AG08396 (cell line): ENCODE data around the gene SNAPC4.
A peak's percentile ranks its signal among the peaks of the same experiment; 100 is the strongest.
"Not testable (repeated sequence)": the region's sequence is repeated elsewhere in the genome, so short reads cannot be mapped to it uniquely, and the experiment has no call there.

Experiments used
- DNase-seq: peaks from one replicate; pipeline ENCODE4 v3.0.0; 2012; ENCODE audit warnings: low spot score, mixed read lengths

SNAPC4 gene

DNA sequence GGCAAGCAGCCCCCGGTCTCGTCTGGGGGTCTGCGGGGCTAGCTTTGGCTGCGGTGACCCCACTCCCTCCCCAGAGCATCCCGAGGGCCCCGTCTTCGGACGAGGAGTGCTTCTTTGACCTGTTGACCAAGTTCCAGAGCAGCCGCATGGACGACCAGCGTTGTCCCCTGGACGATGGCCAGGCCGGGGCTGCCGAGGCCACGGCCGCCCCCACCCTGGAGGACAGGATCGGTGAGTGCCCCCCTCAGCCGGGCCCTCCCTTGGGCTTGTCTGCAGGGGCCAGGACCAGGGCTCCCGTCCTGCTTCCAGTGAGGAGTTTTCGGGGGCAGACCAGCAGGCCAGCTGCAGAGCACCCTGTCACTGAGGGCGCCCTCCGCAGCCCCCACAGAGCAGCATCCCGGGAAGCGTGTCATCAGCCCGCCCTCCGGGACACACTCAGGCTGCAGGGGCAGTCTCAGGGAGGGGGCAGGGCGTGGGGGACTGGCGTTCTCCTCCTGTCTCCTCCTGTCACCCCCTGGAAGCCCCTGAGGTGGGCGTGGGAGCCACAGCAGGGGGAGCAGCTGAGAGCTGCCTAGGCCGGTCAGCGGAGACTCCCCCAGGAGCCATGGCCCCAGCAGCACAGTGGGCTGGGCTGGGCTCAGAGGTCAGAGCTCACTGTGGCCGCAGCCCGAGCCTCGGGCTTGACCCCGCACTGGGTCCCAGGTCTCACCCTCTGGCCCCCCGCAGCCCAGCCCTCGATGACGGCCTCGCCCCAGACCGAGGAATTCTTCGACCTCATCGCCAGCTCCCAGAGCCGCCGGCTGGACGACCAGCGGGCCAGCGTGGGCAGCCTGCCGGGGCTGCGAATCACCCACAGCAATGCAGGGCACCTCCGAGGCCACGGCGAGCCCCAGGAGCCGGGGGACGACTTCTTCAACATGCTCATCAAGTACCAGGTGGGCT, 44.1 kb downstream of the SNAPC4 start:
- DNase-seq: no peak

GRCh38 chr9:136354592-136355085, 45.3 kb downstream of the SNAPC4 start:
- peak; percentile 63 for DNase-seq

DNA sequence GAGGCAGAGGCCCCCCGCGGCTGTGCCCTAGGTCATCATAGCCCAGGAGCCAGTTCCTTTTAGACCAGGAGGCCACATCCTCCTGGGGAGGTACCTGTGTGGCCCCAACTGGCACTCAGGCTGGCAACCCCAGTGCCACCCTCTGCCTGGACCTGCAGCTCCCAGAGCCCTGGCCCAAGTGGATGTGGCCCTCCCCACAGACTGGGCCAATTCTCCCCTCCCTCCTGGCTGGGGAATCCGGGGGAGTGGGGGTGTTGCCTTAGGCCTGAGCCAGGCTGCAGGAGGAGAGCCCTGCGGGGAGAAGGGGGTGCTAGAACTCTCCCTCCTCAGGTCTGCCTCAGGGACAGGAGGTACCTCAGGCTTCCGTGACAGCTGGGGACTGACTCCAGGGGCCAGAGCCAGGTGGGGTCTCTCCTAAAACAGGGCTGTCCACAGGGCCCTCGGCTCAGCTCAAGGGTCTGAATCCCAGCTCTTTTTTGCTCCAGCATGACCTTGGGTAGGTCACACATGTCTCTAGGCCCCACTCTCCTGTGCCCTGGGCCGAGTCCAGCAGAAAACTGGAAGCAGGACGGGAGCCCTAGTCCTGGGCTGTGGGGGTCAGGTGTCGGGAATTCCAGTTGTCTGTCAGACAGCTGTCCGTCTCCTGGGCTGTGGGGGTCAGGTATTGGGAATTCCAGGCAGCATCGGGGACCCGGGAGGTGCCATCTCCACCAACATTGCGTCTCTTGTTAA, 46.0 kb downstream of the SNAPC4 start:
- DNase-seq: no peak

DNA sequence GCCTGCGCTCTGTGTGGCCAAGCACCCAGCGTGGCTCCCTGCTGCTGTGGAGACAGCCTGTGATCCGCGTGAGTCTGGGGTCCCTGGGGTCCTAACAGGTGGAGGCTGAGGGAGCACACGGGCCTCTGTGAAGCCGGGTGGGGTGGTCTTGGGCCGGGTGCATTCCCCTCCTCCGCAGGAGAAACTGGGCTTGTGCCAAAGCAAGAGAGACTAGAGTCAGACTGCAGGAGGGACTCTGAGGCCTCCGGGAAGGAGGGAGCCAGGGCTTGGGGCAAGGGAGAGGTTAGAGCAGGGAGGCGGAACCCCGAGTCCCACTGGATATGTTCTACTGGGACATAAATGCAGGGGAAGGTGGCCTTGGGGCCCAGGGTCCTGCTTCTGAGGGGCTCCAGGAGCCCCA, 46.9 kb downstream of the SNAPC4 start:
- DNase-seq: no peak

GRCh38 chr9:136352682-136353081, 47.3 kb downstream of the SNAPC4 start:
- no peak for DNase-seq

GRCh38 chr9:136351868-136352267, 48.1 kb downstream of the SNAPC4 start:
- not testable (repeated sequence) for DNase-seq

- DNase-seq: no peak
These were observed 48.6 kb downstream of the SNAPC4 start for GRCh38 chr9:136351252-136351800.
